Skeletal muscle tissue (tissue), 4 donors: ENCODE measurements around the gene MRPL34. TPM values are rescaled to one million over a fixed set of nuclear protein-coding genes. Genes with fewer than 3 reads are reported as not detected.

Source experiments
- H3K27ac ChIP-seq: one replicate; pipeline ENCODE4 v1.7.0; 2013; ENCODE audit warnings: mild to moderate bottlenecking, low read depth, low read length, inconsistent platforms
- H3K27me3 ChIP-seq, 3 donors: one replicate each; pipeline ENCODE4 v1.7.0; 2013; ENCODE audit warnings: low read length in 3 of 3; ENCODE audit not compliant: control insufficient read depth in 3 of 3, insufficient read depth in 3 of 3
- H3K36me3 ChIP-seq, 3 donors: one replicate each; pipeline ENCODE4 v1.7.0; 2013; ENCODE audit warnings: low read length in 3 of 3; ENCODE audit not compliant: control insufficient read depth in 3 of 3, insufficient read depth in 3 of 3
- H3K4me1 ChIP-seq, 3 donors: one replicate each; pipeline ENCODE4 v1.7.0; 2013; ENCODE audit warnings: low read length in 3 of 3, mild to moderate bottlenecking in 3 of 3; ENCODE audit not compliant: control insufficient read depth in 3 of 3, insufficient read depth in 3 of 3
- H3K4me3 ChIP-seq, 3 donors: one replicate each; pipeline ENCODE4 v1.7.0; 2013; ENCODE audit warnings: low read length in 3 of 3
- H3K9ac ChIP-seq, 3 donors: one replicate each; pipeline ENCODE4 v1.7.0; 2013; ENCODE audit warnings: low read length in 3 of 3, mild to moderate bottlenecking in 3 of 3, moderate library complexity in 2 of 3, low read depth in 1 of 3
- H3K9me3 ChIP-seq, 3 donors: one replicate each; pipeline ENCODE4 v1.7.0; 2013; ENCODE audit warnings: low read length in 3 of 3; ENCODE audit not compliant: control insufficient read depth in 3 of 3
- total RNA-seq: library from RNA; depleted of rRNA; stranded (reverse); fragments of >200 nt; gene quantifications from one replicate; pipeline ENCODE4 v1.2.3, GENCODE V29; 2014
- donor health status: Osteomylitis.

MRPL34 gene
- total RNA-seq, 1 donor from 2014 or later = 11.5 TPM

- H3K9ac ChIP-seq = no peak overlapping the region
- no peaks in the 10 kb centered on the region for H3K9me3 ChIP-seq
- H3K27ac ChIP-seq = no peak overlapping the region
- no peaks in the 10 kb centered on the region for H3K36me3 ChIP-seq
- H3K4me1 ChIP-seq = peaks cover 21 to 23% (median 22%) of the 10 kb centered on the region in 3 donors
- H3K27me3 ChIP-seq = peaks cover 0 to 3% (median 0%) of the 10 kb centered on the region in 3 donors
- H3K4me3 ChIP-seq = no peak overlapping the region
These were observed 47.7 kb downstream of the MRPL34 start for GRCh38 chr19:17353386-17353785.

Other genes starting within 250 kb of the MRPL34 start
- gene HAUS8, start 230.4 kb upstream of the MRPL34 start, total RNA-seq = 2.6 TPM
- gene MYO9B, start 230.1 kb upstream of the MRPL34 start, total RNA-seq = 12.5 TPM
- gene USE1, start 90.5 kb upstream of the MRPL34 start, total RNA-seq = 19.3 TPM
- gene OCEL1, start 79.6 kb upstream of the MRPL34 start, total RNA-seq = 4.7 TPM
- gene NR2F6, start 60.0 kb upstream of the MRPL34 start, total RNA-seq = 21.9 TPM
- gene USHBP1, start 41.1 kb upstream of the MRPL34 start, total RNA-seq = 2.1 TPM
- 64.7 TPM for gene BABAM1, start 38.4 kb upstream of the MRPL34 start, total RNA-seq
- 0.52 TPM for gene ANKLE1, start 24.0 kb upstream of the MRPL34 start, total RNA-seq
- 6.8 TPM for gene ABHD8, start 2.4 kb upstream of the MRPL34 start, total RNA-seq
- gene DDA1, start 3.7 kb downstream of the MRPL34 start, total RNA-seq = 5.7 TPM
- gene ANO8, start 29.0 kb downstream of the MRPL34 start, total RNA-seq = 1.6 TPM
- gene GTPBP3, start 31.7 kb downstream of the MRPL34 start, total RNA-seq = 4.7 TPM
- 12.5 TPM for gene PLVAP, start 71.5 kb downstream of the MRPL34 start, total RNA-seq
- gene CCDC194, start 88.3 kb downstream of the MRPL34 start, total RNA-seq = not detected
- gene BST2, start 99.8 kb downstream of the MRPL34 start, total RNA-seq = 11.5 TPM
- 21.9 TPM for gene MVB12A, start 114.2 kb downstream of the MRPL34 start, total RNA-seq
- 0.52 TPM for gene TMEM221, start 142.8 kb downstream of the MRPL34 start, total RNA-seq
- not detected for gene NXNL1, start 155.1 kb downstream of the MRPL34 start, total RNA-seq
- gene SLC27A1, start 164.7 kb downstream of the MRPL34 start, total RNA-seq = 12.0 TPM
- gene PGLS, start 205.8 kb downstream of the MRPL34 start, total RNA-seq = 39.1 TPM
- gene COLGALT1, start 249.8 kb downstream of the MRPL34 start, total RNA-seq = 38.1 TPM